ENCODE results near the gene RNF149. TPM values are rescaled to one million over a fixed set of nuclear protein-coding genes. Genes with fewer than 3 reads are reported as not detected.
"Not testable (repeated sequence)": the region's sequence is repeated elsewhere in the genome, so short reads cannot be mapped to it uniquely, and the experiment has no call there.

The RNF149 gene
- total and polyA plus RNA-seq, 3 experiments from 2014 or later = 43.4 to 87.6 (median 43.4) TPM

- Histone ChIP-seq H3K4me1 (ENCODE audit: insufficient read depth, low read length) (peaks cover 36% of the 10 kb centered on the region), H3K27ac (ENCODE audit: low read depth, low read length) (peak overlapping the region; percentile 98), H3K36me3 (ENCODE audit: insufficient read depth, low read length) (no peaks in the 10 kb centered on the region), H3K4me3 (ENCODE audit: low read length) (peak overlapping the region; percentile 81), H3K9me3 (ENCODE audit: low read length) (no peaks in the 10 kb centered on the region), H3K27me3 (ENCODE audit: insufficient read depth, low read length, poor library complexity, severe bottlenecking) (no peaks in the 10 kb centered on the region)
- peak in 4 of 5 donors; percentile 75 to 90 (median 78) for DNase-seq
- ChIA-PET POLR2A (interaction anchor here (0.8 to 2.6 kb wide), 8 partner anchors 10 to 690 kb away, joined by 4 to 17 read pairs (median 6); partner anchors contain the start of genes PDCL3, RNF149 and RPL31), CTCF (interaction anchor here (0.9 to 3.0 kb wide), 9 partner anchors 47 to 251 kb away, joined by 3 to 13 read pairs (median 4); partner anchors contain the start of genes CREG2, RNF149 and RPL31)
- Mint-ChIP-seq H3K27me3 (peaks cover 0 to 5% of the 10 kb centered on the region in 2 donors), H3K4me3 (peak overlapping the region; percentile 91 to 97 (median 95)), H3K9me3 (no peaks in the 10 kb centered on the region), H3K4me1 (peaks cover 44 to 60% (median 52%) of the 10 kb centered on the region in 3 donors), H3K36me3 (peaks cover 5 to 29% (median 8%) of the 10 kb centered on the region in 3 donors), H3K27ac (peak overlapping the region; percentile 92 to 98 (median 95))
Observed at GRCh38 chr2:101253013-101253702, 55.3 kb downstream of the RNF149 start.

- Histone ChIP-seq H3K36me3 (ENCODE audit: insufficient read depth, low read length) (no peaks in the 10 kb centered on the region), H3K27me3 (ENCODE audit: insufficient read depth, low read length, poor library complexity, severe bottlenecking) (no peaks in the 10 kb centered on the region), H3K4me1 (ENCODE audit: insufficient read depth, low read length) (peaks cover 36% of the 10 kb centered on the region), H3K9me3 (ENCODE audit: low read length) (no peaks in the 10 kb centered on the region), H3K27ac (ENCODE audit: low read depth, low read length) (peak within 1 kb of the TSS; percentile 98), H3K4me3 (ENCODE audit: low read length) (peak within 1 kb of the TSS; percentile 81)
- peaks cover 4 to 23% (median 5%) of the 10 kb centered on the region in 3 donors for H3K36me3 Mint-ChIP-seq
- H3K27ac Mint-ChIP-seq = peak within 1 kb of the TSS; percentile 92 to 98 (median 95)
- no peaks in the 10 kb centered on the region for H3K9me3 Mint-ChIP-seq
- peaks cover 39 to 55% (median 47%) of the 10 kb centered on the region in 3 donors for H3K4me1 Mint-ChIP-seq
- DNase-seq = peak; percentile 97 to 99 (median 98)
- CTCF ChIA-PET = interaction anchor here (0.8 to 3.0 kb wide), 10 partner anchors 12 to 250 kb away, joined by 3 to 13 read pairs (median 4); partner anchors contain the start of genes CREG2, RNF149 and RPL31
- POLR2A ChIA-PET = interaction anchor here (1.0 to 2.6 kb wide), 8 partner anchors 15 to 690 kb away, joined by 4 to 17 read pairs (median 6); partner anchors contain the start of genes PDCL3, RNF149 and RPL31
- H3K4me3 Mint-ChIP-seq = peak within 1 kb of the TSS; percentile 91 to 97 (median 95)
- peaks cover 0 to 5% of the 10 kb centered on the region in 2 donors for H3K27me3 Mint-ChIP-seq
Observed at GRCh38 chr2:101252408-101253012, 56.0 kb downstream of the RNF149 start, which contains the start of gene CNOT11. Gene CNOT11 (plus strand): TSS chr2:101252886. CDS start chr2:101252965, 79 bp downstream.

GRCh38 chr2:101251844-101252407 is 56.6 kb downstream of the RNF149 start:
- peaks cover 0 to 5% of the 10 kb centered on the region in 2 donors for H3K27me3 Mint-ChIP-seq
- H3K36me3 ChIP-seq (ENCODE audit: insufficient read depth, low read length) = no peaks in the 10 kb centered on the region
- H3K27ac Mint-ChIP-seq = peak overlapping the region; percentile 92 to 98 (median 95)
- H3K4me1 Mint-ChIP-seq = peaks cover 37 to 49% (median 41%) of the 10 kb centered on the region in 3 donors
- H3K9me3 ChIP-seq (ENCODE audit: low read length) = no peaks in the 10 kb centered on the region
- ChIA-PET CTCF (interaction anchor here (0.8 to 3.0 kb wide), 5 partner anchors 12 to 57 kb away, joined by 3 to 13 read pairs (median 5); partner anchors contain the start of gene RNF149), POLR2A (interaction anchor here (1.0 to 1.4 kb wide), 2 partner anchors 56 to 689 kb away, joined by 4 read pairs; partner anchors contain the start of genes PDCL3 and RNF149)
- H3K4me3 Mint-ChIP-seq = peak overlapping the region; percentile 91 to 97 (median 95)
- H3K27ac ChIP-seq (ENCODE audit: low read depth, low read length) = peak overlapping the region; percentile 71
- H3K4me1 ChIP-seq (ENCODE audit: insufficient read depth, low read length) = peaks cover 36% of the 10 kb centered on the region
- no peaks in the 10 kb centered on the region for H3K9me3 Mint-ChIP-seq
- H3K4me3 ChIP-seq (ENCODE audit: low read length) = peak overlapping the region; percentile 72
- H3K27me3 ChIP-seq (ENCODE audit: insufficient read depth, low read length, poor library complexity, severe bottlenecking) = no peaks in the 10 kb centered on the region
- peak in 4 of 5 donors; percentile 9 to 59 (median 39) for DNase-seq
- H3K36me3 Mint-ChIP-seq = peaks cover 4 to 21% (median 5%) of the 10 kb centered on the region in 3 donors

- CTCF ChIA-PET = interaction anchor here (1.2 to 3.0 kb wide), 3 partner anchors 11 to 57 kb away, joined by 3 to 13 read pairs (median 5); partner anchors contain the start of gene RNF149
Observed at GRCh38 chr2:101251246-101251781, 57.2 kb downstream of the RNF149 start.

GRCh38 chr2:101249826-101250225 is 58.7 kb downstream of the RNF149 start:
- Histone ChIP-seq H3K9me3 (ENCODE audit: low read length) (no peaks in the 10 kb centered on the region), H3K36me3 (ENCODE audit: insufficient read depth, low read length) (no peaks in the 10 kb centered on the region), H3K27me3 (ENCODE audit: insufficient read depth, low read length, poor library complexity, severe bottlenecking) (no peaks in the 10 kb centered on the region), H3K27ac (ENCODE audit: low read depth, low read length) (no peak overlapping the region), H3K4me1 (ENCODE audit: insufficient read depth, low read length) (peaks cover 17% of the 10 kb centered on the region), H3K4me3 (ENCODE audit: low read length) (no peak overlapping the region)
- DNase-seq = no peak
- Mint-ChIP-seq H3K27me3 (peaks cover 0 to 5% of the 10 kb centered on the region in 2 donors), H3K36me3 (peaks cover 0 to 12% (median 1%) of the 10 kb centered on the region in 3 donors), H3K4me1 (peaks cover 22 to 30% (median 23%) of the 10 kb centered on the region in 3 donors), H3K4me3 (peak overlapping the region in 2 of 7 donors; percentile 41 to 59), H3K27ac (peak overlapping the region in 1 of 8 donors; percentile 84), H3K9me3 (no peaks in the 10 kb centered on the region)
- POLR2A ChIA-PET = no interaction called here
- CTCF ChIA-PET = no interaction called here

More at GRCh38 chr2:101251246-101251781, 57.2 kb downstream of the RNF149 start:
- H3K4me3 Mint-ChIP-seq = peak overlapping the region; percentile 12 to 59 (median 26)
- H3K27ac Mint-ChIP-seq = peak overlapping the region in 4 of 8 donors; percentile 50 to 94 (median 74)
- H3K27ac ChIP-seq (ENCODE audit: low read depth, low read length); H3K9me3 ChIP-seq (ENCODE audit: low read length); H3K27me3 Mint-ChIP-seq; H3K36me3 ChIP-seq (ENCODE audit: insufficient read depth, low read length); H3K9me3 Mint-ChIP-seq; H3K27me3 ChIP-seq (ENCODE audit: insufficient read depth, low read length, poor library complexity, severe bottlenecking); H3K4me3 ChIP-seq (ENCODE audit: low read length); DNase-seq: not testable (repeated sequence)
- peaks cover 33 to 43% (median 36%) of the 10 kb centered on the region in 3 donors for H3K4me1 Mint-ChIP-seq
- peaks cover 4 to 20% (median 4%) of the 10 kb centered on the region in 3 donors for H3K36me3 Mint-ChIP-seq
- POLR2A ChIA-PET = interaction anchor here (1.0 kb wide), 1 partner anchor 57 kb away, joined by 4 read pairs; the partner anchor contains the start of gene RNF149
- H3K4me1 ChIP-seq (ENCODE audit: insufficient read depth, low read length) = peaks cover 32% of the 10 kb centered on the region

- DNase-seq; H3K36me3 Mint-ChIP-seq; H3K27ac ChIP-seq (ENCODE audit: low read depth, low read length); H3K4me3 ChIP-seq (ENCODE audit: low read length); H3K9me3 ChIP-seq (ENCODE audit: low read length); H3K36me3 ChIP-seq (ENCODE audit: insufficient read depth, low read length); H3K9me3 Mint-ChIP-seq; H3K4me1 ChIP-seq (ENCODE audit: insufficient read depth, low read length); H3K27me3 ChIP-seq (ENCODE audit: insufficient read depth, low read length, poor library complexity, severe bottlenecking); H3K27me3 Mint-ChIP-seq: not testable (repeated sequence)
- peaks cover 11 to 19% (median 12%) of the 10 kb centered on the region in 3 donors for H3K4me1 Mint-ChIP-seq
- H3K4me3 Mint-ChIP-seq = peak overlapping the region in 2 of 7 donors; percentile 11 to 38
- ChIA-PET POLR2A (interaction anchor here (0.6 kb wide), 1 partner anchor 13 kb away, joined by 3 read pairs; no protein-coding TSS in a partner anchor), CTCF (interaction anchor here (1.6 kb wide), 1 partner anchor 93 kb away, joined by 6 read pairs; no protein-coding TSS in a partner anchor)
- H3K27ac Mint-ChIP-seq = peak overlapping the region in 1 of 8 donors; percentile 84
Observed at GRCh38 chr2:101248756-101249155, 59.7 kb downstream of the RNF149 start.

- CTCF ChIA-PET = interaction anchor here (0.9 to 1.0 kb wide), 2 partner anchors 96 to 233 kb away, joined by 3 read pairs; no protein-coding TSS in a partner anchor
Observed at GRCh38 chr2:101245468-101245867, 63.0 kb downstream of the RNF149 start.

More at GRCh38 chr2:101245468-101245867, 63.0 kb downstream of the RNF149 start:
- H3K9me3 Mint-ChIP-seq; H3K27me3 Mint-ChIP-seq; DNase-seq; H3K36me3 ChIP-seq (ENCODE audit: insufficient read depth, low read length); H3K4me3 Mint-ChIP-seq; H3K9me3 ChIP-seq (ENCODE audit: low read length); H3K36me3 Mint-ChIP-seq; H3K4me1 ChIP-seq (ENCODE audit: insufficient read depth, low read length); H3K27me3 ChIP-seq (ENCODE audit: insufficient read depth, low read length, poor library complexity, severe bottlenecking); POLR2A ChIA-PET; H3K4me1 Mint-ChIP-seq; H3K27ac Mint-ChIP-seq; H3K4me3 ChIP-seq (ENCODE audit: low read length); H3K27ac ChIP-seq (ENCODE audit: low read depth, low read length): not testable (repeated sequence)

Measured in CD8-positive, alpha-beta memory T cell (primary cell).